Measurements from ENCODE around the gene KLHL18.
"Not testable (repeated sequence)": the region's sequence is repeated elsewhere in the genome, so short reads cannot be mapped to it uniquely, and the experiment has no call there.

Gene KLHL18

GRCh38 chr3:47365213-47366153, 82.7 kb downstream of the KLHL18 start:
- no peak for DNase-seq (ENCODE audit: low read depth)

- no peak for DNase-seq (ENCODE audit: low read depth)
Observed at GRCh38 chr3:47366833-47367232, 84.1 kb downstream of the KLHL18 start.

GRCh38 chr3:47367631-47368030, 84.9 kb downstream of the KLHL18 start:
- DNase-seq (ENCODE audit: low read depth) = no peak

GRCh38 chr3:47370020-47370419, 87.3 kb downstream of the KLHL18 start:
- DNase-seq (ENCODE audit: low read depth) = not testable (repeated sequence)

GRCh38 chr3:47370887-47371697, 88.3 kb downstream of the KLHL18 start:
- no peak for DNase-seq (ENCODE audit: low read depth)

- DNase-seq (ENCODE audit: low read depth) = no peak
Observed at GRCh38 chr3:47374587-47374986, 91.8 kb downstream of the KLHL18 start.

- DNase-seq (ENCODE audit: low read depth) = no peak
Observed at GRCh38 chr3:47376393-47376792, 93.6 kb downstream of the KLHL18 start.

GRCh38 chr3:47377186-47377585, 94.4 kb downstream of the KLHL18 start:
- DNase-seq (ENCODE audit: low read depth) = no peak

- no peak for DNase-seq (ENCODE audit: low read depth)
Observed at GRCh38 chr3:47378869-47379268, 96.1 kb downstream of the KLHL18 start.

- DNase-seq (ENCODE audit: low read depth) = no peak
Observed at GRCh38 chr3:47379411-47379899, 96.7 kb downstream of the KLHL18 start.

- no peak for DNase-seq (ENCODE audit: low read depth)
Observed at GRCh38 chr3:47380026-47380600, 97.4 kb downstream of the KLHL18 start.

- peak; percentile 97 for DNase-seq (ENCODE audit: low read depth)
Observed at GRCh38 chr3:47380601-47381316, 98.0 kb downstream of the KLHL18 start, which contains the start of gene PTPN23. Gene PTPN23, plus strand, starts transcription at chr3:47381021. Its CDS starts 76 bp downstream, at chr3:47381097.

GRCh38 chr3:47381317-47382157, 98.8 kb downstream of the KLHL18 start:
- peak; percentile 30 for DNase-seq (ENCODE audit: low read depth)

GRCh38 chr3:47384425-47384824, 101.7 kb downstream of the KLHL18 start:
- DNase-seq (ENCODE audit: low read depth) = no peak

GRCh38 chr3:47385007-47385406, 102.3 kb downstream of the KLHL18 start:
- DNase-seq (ENCODE audit: low read depth) = no peak

GRCh38 chr3:47385796-47386195, 103.1 kb downstream of the KLHL18 start:
- DNase-seq (ENCODE audit: low read depth) = no peak

GRCh38 chr3:47392933-47393332, 110.2 kb downstream of the KLHL18 start:
- no peak for DNase-seq (ENCODE audit: low read depth)

GRCh38 chr3:47394140-47394870, 111.6 kb downstream of the KLHL18 start:
- no peak for DNase-seq (ENCODE audit: low read depth)

GRCh38 chr3:47394881-47395280, 112.1 kb downstream of the KLHL18 start:
- no peak for DNase-seq (ENCODE audit: low read depth)
